ENCODE measurements around the gene IRF5. TPM values are rescaled to one million over a fixed set of nuclear protein-coding genes. Genes with fewer than 3 reads are reported as not detected.

Gene IRF5
- total RNA-seq, 4 donors from 2014 or later: 8.9 to 22.8 (median 18.6) TPM

DNA sequence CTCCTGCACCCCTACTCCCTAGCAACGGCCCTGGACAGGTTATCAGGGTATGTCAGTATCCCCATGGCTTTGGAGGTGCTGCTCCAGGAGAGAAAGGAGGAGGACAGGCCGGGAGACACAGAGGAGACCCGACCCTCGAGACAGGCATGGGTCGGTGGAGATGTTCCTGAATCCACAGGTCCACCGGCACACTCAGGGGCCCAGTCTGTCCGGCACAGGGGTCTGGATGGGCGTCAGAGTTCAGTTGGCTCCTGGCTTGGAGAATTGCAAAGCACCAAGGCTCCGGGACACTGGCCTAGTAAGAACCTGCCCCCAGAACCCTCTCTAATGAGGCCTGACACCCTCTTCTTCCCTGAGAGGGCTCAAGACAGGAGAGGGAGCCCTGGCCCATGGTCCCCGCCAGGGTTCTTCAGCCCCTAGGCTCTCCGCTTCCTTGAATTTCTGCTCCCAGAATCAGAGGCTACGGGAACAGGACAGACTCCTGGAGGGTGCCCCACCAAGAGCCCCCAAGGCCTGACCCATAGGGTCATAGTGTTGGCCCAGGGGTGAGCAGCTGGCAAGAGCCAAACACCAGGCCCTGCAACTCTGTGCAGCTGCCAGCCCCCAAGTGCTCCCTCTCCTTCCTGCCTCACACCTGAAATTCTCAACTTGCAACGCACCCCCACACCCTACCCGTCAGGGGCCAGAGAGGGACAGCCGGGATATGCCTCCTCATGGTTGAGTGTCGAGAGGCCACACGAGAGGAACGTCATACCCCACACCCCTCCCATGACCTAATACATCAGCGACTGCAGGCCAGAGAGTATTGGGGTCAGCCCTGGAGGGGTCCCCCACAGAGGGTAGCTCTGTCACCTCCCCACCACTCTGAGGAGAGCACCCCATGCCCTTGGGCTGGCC is 5.5 kb upstream of the IRF5 start:
- Histone ChIP-seq H3K36me3 (no peaks in the 10 kb centered on the region), H3K27ac (no peak overlapping the region), H3K9me3 (no peaks in the 10 kb centered on the region), H3K27me3 (peaks cover 5% of the 10 kb centered on the region), H3K4me1 (peaks cover 7% of the 10 kb centered on the region), H3K4me3 (no peak overlapping the region)
- peak in 1 of 2 donors; percentile 76 for DNase-seq (ENCODE audit: low spot score in 2 of 2)
- TF ChIP-seq POLR2A (IDR thresholded peaks at IDR 0.05) (no peak), POLR2AphosphoS5 (IDR thresholded peaks at IDR 0.05) (no peak), EP300 (IDR thresholded peaks at IDR 0.05) (no peak)
- TF ChIP-seq, protein P1, sequence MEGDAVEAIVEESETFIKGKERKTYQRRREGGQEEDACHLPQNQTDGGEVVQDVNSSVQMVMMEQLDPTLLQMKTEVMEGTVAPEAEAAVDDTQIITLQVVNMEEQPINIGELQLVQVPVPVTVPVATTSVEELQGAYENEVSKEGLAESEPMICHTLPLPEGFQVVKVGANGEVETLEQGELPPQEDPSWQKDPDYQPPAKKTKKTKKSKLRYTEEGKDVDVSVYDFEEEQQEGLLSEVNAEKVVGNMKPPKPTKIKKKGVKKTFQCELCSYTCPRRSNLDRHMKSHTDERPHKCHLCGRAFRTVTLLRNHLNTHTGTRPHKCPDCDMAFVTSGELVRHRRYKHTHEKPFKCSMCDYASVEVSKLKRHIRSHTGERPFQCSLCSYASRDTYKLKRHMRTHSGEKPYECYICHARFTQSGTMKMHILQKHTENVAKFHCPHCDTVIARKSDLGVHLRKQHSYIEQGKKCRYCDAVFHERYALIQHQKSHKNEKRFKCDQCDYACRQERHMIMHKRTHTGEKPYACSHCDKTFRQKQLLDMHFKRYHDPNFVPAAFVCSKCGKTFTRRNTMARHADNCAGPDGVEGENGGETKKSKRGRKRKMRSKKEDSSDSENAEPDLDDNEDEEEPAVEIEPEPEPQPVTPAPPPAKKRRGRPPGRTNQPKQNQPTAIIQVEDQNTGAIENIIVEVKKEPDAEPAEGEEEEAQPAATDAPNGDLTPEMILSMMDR (IDR thresholded peaks at IDR 0.05): no peak
- 96% methylated on average over 17 of the region's 19 CpGs for WGBS

DNA sequence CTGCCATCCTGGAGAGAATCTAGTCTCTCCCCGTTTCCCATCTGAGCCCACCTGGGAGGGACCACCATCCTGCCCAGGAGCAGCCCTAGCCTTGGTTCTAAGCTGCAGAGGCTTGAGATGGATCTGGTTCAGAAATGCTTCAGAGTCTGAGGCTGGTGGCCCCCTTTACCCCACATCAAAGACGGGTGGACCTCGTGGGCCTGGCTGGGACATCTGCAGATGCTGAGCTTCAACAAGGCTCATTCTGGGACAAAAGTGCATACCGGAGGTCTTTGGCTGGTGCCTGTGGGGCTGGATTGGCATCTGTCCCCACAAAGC is 4.9 kb upstream of the IRF5 start:
- DNase-seq (ENCODE audit: low spot score in 2 of 2): no peak
- TF ChIP-seq, protein P1 (IDR thresholded peaks at IDR 0.05): no peak
- no peak for TF ChIP-seq EP300 (IDR thresholded peaks at IDR 0.05)
- no peak for TF ChIP-seq POLR2AphosphoS5 (IDR thresholded peaks at IDR 0.05)
- TF ChIP-seq POLR2A (IDR thresholded peaks at IDR 0.05): no peak
- H3K27me3 ChIP-seq: peaks cover 10% of the 10 kb centered on the region
- no peaks in the 10 kb centered on the region for H3K9me3 ChIP-seq
- H3K4me1 ChIP-seq: peaks cover 13% of the 10 kb centered on the region
- H3K36me3 ChIP-seq: no peaks in the 10 kb centered on the region
- peak overlapping the region; percentile 9 for H3K4me3 ChIP-seq
- no peak overlapping the region for H3K27ac ChIP-seq
- WGBS: 70% methylated on average over 4 of the region's 4 CpGs

DNA sequence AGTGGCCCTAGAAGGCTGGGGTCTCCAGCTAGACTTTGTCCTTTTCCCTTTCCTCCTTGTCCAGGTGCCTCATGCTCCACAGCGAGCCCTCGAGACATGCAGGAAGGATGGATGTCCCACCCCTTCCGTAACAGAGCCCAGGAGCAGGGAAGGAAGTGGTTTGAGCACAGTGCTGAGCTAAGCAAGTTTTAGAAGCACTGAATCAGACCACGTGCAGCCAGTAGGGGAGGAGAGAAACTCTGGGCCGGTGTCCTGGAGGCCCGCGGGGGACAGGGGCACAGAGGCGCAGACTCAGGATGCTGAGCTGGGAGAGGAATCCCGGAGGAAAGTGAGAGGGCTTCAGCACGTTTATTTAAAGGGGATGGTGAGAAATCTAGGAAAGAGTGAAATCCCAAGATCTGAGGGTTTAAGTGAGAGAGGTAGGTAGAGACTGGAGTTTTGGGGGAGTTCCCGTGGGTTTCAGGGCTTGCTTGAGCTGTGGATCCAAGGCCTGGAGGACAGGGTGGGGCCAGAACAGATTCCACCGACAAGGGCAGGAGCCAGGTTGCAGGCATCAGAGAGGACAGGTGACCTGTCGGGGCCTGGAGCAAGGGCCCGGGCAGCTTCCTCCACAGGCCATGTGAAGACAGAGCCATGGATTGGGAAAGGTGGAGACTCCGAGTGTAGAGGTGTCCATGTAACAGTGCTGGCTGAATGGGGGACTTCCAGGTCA is 4.4 kb upstream of the IRF5 start:
- peak in 1 of 2 donors; percentile 64 for DNase-seq (ENCODE audit: low spot score in 2 of 2)
- Histone ChIP-seq H3K36me3 (no peaks in the 10 kb centered on the region), H3K27me3 (peaks cover 15% of the 10 kb centered on the region), H3K4me3 (peak overlapping the region; percentile 9), H3K9me3 (no peaks in the 10 kb centered on the region), H3K4me1 (peaks cover 18% of the 10 kb centered on the region), H3K27ac (no peak overlapping the region)
- TF ChIP-seq, protein P1 (IDR thresholded peaks at IDR 0.05): no peak
- TF ChIP-seq POLR2A (IDR thresholded peaks at IDR 0.05) (no peak), EP300 (IDR thresholded peaks at IDR 0.05) (no peak), POLR2AphosphoS5 (IDR thresholded peaks at IDR 0.05) (no peak)
- 53% methylated on average over 15 of the region's 15 CpGs for WGBS

DNA sequence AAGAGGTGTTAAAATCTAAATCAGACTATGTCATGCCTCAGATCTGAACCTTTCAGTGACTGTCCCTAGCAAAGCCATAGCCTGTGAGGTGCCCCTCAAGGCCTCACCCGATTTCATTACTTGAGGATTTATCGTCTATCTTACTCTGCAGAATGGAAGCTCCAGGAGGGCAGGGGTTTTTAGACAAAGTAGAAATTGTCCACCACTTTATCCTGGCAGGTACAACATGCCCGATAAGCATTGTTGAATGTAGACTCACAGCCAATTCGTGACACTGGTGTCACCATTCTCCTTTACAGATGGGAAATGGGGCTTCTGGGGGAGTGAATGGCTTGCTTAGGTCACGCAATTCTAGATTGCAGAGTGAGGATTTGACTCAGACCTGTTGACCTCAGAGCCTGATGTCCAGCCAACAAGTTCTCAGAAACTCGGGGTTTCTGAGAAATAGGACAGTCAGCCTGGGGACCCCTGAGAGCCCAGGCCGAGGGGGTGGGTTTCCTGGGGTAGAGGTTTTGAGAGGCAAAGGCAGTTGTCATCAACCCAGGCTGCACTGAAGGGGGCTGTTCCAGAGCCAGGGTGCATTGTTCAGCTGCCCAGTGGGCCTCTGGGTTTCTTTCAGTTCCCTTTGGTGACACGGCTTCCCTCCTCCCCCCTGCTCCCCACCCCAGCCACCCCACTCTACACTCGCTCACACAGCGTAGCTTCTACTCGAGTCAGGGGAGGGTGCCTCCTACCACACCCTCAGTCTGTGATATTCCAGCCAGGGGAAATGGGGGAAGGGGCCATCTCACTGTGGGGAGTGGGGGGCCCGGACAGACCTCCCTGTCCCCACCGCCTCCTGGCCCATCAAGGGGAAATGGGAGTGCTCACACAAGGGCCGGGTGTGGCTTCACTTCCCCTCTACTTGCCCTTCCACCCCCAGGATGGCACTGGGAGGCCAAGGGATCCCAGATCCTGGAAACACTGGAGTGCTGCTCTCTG is 3.1 kb upstream of the IRF5 start:
- Histone ChIP-seq H3K36me3 (no peaks in the 10 kb centered on the region), H3K9me3 (no peaks in the 10 kb centered on the region), H3K4me3 (no peak overlapping the region), H3K27ac (no peak overlapping the region), H3K4me1 (peaks cover 28% of the 10 kb centered on the region), H3K27me3 (peaks cover 15% of the 10 kb centered on the region)
- peak in 1 of 2 donors; percentile 69 for DNase-seq (ENCODE audit: low spot score in 2 of 2)
- TF ChIP-seq EP300 (IDR thresholded peaks at IDR 0.05) (no peak), POLR2A (IDR thresholded peaks at IDR 0.05) (no peak), POLR2AphosphoS5 (IDR thresholded peaks at IDR 0.05) (no peak)
- TF ChIP-seq, protein P1 (IDR thresholded peaks at IDR 0.05): no peak
- 76% methylated on average over 14 of the region's 14 CpGs for WGBS

Data from suprapubic skin (tissue), 4 donors.